ENCODE results near the gene PNMA6F. TPM values are rescaled to one million over a fixed set of nuclear protein-coding genes. Genes with fewer than 3 reads are reported as not detected.
"Not testable (repeated sequence)": the region's sequence is repeated elsewhere in the genome, so short reads cannot be mapped to it uniquely, and the experiment has no call there.

The PNMA6F gene
- total RNA-seq, 1 donor from 2014 or later: not detected

DNA sequence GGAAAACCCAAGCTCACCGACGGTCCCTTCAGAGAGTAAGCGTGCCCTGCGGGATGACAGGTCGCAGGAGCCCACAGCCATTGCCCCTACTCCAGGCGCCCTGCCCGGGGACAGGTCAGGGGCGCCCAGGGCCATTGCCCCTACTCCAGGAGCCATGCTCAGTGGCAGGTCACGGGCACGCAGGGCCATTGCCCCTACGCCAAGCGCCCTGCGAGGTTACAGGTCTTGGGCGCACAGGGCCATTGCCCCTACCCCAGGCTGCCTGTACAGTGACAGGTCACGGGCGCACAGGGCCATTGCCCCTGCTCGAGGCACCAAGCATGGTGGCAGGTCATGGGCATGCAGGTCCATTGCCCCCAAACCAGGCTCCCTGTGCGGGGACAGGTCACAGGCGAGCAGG, 49.5 kb downstream of the PNMA6F start:
- not testable (repeated sequence) for H3K4me3 ChIP-seq (ENCODE audit: insufficient read depth, low read depth, low read length); H3K27me3 ChIP-seq (ENCODE audit: insufficient read depth, low read length); H3K36me3 Mint-ChIP-seq (ENCODE audit: low read depth, unreplicated experiment); H3K4me1 Mint-ChIP-seq (ENCODE audit: low read depth, unreplicated experiment); H3K9me3 ChIP-seq (ENCODE audit: insufficient read depth, low read depth, low read length); H3K79me2 ChIP-seq (ENCODE audit: insufficient read depth, low read length); H3K4me2 ChIP-seq (ENCODE audit: low read length); H3K9ac ChIP-seq (ENCODE audit: low read length); H3K4me3 Mint-ChIP-seq (ENCODE audit: unreplicated experiment); H3K27ac Mint-ChIP-seq (ENCODE audit: unreplicated experiment); FAIRE-seq; H3K27me3 Mint-ChIP-seq (ENCODE audit: low read depth, unreplicated experiment); H4K20me1 ChIP-seq (ENCODE audit: insufficient read depth, low read length); H2AFZ ChIP-seq (ENCODE audit: low read depth, low read length); H3K27ac ChIP-seq (ENCODE audit: low read depth, low read length); H3K4me1 ChIP-seq (ENCODE audit: insufficient read depth, low read length); H3K36me3 ChIP-seq (ENCODE audit: insufficient read depth, low read length); DNase-seq (ENCODE audit: low read depth); H3K9me3 Mint-ChIP-seq (ENCODE audit: unreplicated experiment)

Other genes with a start within 250 kb of the PNMA6F start
- gene PNMA6A, start 249.3 kb downstream of the PNMA6F start, total RNA-seq: 1.9 and 2.0 TPM in 2 replicates
- not detected in 2 replicates for gene MAGEA1, start 142.5 kb downstream of the PNMA6F start, total RNA-seq
- gene ZNF275, start 12.4 kb upstream of the PNMA6F start, total RNA-seq: 14.8 and 14.9 TPM in 2 replicates
- gene PNMA6E, start 79.6 kb upstream of the PNMA6F start, total RNA-seq: not detected in 2 replicates
- gene ZFP92, start 89.7 kb upstream of the PNMA6F start, total RNA-seq: 0.26 and 0.27 TPM in 2 replicates
- gene TREX2, start 124.3 kb upstream of the PNMA6F start, total RNA-seq: 0.36 TPM in 1 of 2 replicates, not detected in the other
- 12.1 and 14.7 TPM in 2 replicates for gene HAUS7, start 148.8 kb upstream of the PNMA6F start, total RNA-seq
- 50.0 and 87.7 TPM in 2 replicates for gene BGN, start 173.2 kb upstream of the PNMA6F start, total RNA-seq
- 0.46 and 0.52 TPM in 2 replicates for gene ATP2B3, start 195.9 kb upstream of the PNMA6F start, total RNA-seq

All from astrocyte (in vitro differentiated cells and primary cell).